Raji (cell line): ENCODE measurements around the gene GDA.

Source experiments
- POLR2A ChIP-seq: IDR thresholded peaks from 2 replicates; pipeline ENCODE4 v1.6.1; 2011; ENCODE audit warnings: low read depth, low read length, control low read depth; ENCODE audit not compliant: insufficient read depth

Gene GDA

DNA sequence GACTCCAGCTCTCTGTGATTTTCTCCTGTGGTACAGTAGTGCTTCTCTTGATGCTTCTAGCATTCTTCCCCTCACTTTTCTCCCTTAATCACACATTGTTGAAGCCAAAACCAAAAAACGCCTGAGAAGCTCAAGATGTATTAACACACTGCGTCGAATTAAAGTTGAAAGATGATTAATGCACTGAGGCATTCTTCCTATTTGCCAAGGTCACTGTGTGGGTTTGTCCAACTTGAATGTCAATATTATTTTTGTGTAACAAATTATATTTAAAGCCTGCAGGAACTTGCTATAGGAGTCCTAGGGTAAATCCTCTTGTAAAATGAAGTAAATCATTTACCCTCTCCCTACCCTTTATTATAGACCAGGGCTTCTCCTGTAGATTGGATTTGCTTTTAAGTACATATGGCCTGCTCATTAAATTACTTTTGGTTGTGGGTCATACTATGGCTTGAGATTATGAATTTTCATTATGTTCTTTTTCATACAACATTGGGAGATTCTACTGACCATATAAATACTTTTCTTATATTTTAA lies 68.1 kb downstream of the GDA start:
- no peak for TF ChIP-seq POLR2A

DNA sequence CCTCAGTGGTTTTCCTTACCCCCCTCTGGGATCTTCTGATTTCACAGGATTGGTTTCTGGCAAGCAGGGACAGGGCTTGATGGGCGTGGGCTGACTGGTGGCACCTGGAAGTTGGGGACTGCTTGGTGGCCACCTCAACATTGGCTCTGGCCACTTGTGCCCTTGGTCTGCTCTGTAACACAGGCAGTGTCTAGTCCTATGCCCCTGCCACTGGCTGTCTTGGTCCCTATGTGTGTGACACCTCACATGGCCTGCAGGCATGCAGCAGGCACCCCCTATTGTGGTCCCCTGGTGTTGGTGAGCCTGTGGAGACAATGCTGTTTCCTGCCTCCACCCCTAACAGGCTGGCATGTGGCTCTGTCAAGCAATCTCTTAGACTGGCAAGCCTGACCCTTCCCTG lies 71.3 kb downstream of the GDA start:
- TF ChIP-seq POLR2A = no peak

DNA sequence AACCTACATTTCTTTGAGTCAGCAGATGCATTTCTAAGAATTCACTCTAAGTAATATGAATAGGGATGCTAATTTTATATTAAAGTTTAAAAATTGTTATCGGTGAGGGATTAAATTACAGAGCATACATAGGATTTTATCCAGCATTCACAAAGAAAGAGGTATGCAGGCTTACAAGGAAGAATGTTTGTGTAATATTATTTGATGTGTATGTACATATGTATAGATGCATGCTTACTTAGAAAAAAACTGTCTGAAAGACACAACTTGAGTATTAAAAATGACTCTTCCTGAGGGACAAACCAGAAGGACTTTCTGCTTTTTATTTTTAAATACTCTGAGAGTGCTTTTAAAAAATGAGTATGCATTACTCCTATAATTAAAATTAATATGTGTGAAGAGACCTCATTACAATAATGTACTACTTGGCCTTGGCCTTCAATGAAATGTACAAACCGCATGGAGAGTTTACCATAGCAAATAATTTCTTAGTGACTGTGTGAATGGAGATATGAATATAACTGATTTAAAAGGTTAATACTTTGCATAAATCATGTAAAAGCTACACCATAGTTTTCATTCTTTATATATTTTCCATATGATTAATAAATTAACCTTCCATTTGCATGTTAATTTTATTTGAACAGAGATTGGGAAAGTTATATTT lies 77.0 kb downstream of the GDA start:
- TF ChIP-seq POLR2A = no peak

DNA sequence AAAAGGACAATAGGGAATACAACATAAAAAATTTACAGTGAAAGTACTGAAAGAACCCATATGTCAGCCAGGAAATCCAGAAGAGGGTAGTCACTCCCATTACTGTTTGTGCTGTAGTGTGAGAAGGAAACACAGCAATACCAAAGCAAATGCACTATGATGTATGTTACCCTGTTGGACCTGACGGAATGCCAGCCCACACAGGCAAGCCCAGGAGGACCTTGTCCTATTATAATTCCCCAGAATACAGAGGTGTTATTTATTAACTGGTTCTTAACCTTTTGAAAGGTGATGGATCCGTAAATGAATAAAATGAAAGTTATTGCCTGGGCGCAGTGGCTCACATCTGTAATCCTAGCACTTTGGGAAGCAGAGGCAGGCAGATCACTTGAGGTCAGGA lies 79.0 kb downstream of the GDA start:
- TF ChIP-seq POLR2A = no peak

DNA sequence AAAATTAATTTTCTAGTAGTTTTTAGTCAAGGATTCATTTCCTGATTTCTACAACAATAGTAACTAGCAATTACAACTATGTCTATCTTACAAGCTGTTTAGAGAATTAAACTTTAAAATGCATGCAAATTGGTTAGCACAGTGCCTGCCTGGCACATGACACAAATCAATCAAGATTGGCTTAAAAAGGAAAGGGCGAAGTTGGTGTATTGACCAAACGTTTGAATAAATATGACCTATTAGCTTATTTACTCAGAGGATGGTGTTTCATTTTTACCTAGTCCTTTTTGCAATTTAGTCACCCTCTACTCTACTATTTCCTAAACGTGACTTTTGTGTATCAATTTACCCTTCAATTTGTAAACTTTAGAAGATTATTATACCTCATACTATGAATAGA lies 83.5 kb downstream of the GDA start:
- no peak for TF ChIP-seq POLR2A

DNA sequence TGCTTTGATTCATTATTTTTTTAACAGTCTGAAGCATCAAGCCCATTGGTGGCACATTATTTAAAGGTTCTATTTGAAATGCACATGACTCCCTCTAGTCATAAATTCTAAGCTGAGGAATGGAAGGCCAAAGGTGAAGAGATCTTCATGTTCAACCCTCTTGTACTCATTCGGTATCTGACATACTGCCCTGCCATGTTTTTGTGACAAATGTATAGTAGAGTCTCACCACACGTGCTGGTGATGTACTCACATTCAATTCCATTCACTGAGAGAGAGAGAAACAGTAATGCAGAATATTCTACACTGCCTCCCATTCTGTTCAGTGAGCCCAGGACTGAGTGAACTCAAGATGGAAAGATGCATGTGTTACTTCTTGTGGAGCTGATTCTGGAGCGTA lies 98.3 kb downstream of the GDA start:
- TF ChIP-seq POLR2A = no peak

DNA sequence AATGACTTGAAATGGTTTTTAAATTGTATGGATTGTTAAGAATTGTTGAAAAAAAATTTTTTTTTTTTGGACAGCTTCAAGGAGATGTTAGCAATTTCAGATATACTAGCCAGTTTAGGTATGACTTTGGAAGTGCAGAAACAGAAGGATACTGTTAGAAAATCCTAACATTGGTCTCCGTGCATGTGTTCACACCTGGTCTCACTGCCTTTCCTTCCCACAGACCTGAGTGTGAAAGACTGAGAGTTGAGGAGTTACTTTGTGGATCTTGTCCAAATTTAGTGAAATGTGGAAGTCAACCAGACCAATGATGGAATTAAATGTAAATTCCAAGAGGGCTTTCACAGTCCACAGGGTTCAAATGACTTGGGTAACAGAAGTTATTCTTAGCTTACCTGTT lies 102.3 kb downstream of the GDA start:
- TF ChIP-seq POLR2A = no peak

DNA sequence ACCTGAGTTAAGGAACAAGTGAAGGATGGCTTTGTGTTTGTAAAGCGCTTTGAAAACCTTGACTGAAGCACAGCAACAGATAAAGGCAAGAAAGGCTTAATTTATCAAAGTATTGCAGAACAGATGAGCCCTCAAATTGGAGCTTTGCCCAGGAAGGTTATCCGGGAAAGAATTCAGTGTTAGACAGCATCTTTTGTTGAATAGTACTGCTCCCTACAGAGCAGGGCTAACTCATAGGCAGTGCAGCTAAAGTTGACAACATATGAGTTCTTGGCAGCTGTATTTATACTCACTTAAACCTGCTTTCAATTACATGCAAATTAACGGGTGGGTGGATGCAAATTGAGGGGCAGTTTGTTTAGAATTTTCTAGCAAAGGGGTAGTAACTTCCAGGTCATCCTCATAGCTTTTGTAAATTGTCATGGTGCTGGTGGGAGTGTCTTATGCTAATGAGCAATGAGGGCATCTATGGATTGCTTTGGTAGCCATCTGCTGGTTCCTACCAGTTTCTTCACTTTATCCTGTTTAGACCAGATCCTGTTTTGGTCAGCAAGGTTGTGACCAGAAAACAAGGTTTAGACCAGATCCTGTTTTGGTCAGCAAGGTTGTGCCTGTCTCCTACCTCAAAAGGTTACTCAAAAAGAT lies 105.8 kb downstream of the GDA start:
- TF ChIP-seq POLR2A = no peak

DNA sequence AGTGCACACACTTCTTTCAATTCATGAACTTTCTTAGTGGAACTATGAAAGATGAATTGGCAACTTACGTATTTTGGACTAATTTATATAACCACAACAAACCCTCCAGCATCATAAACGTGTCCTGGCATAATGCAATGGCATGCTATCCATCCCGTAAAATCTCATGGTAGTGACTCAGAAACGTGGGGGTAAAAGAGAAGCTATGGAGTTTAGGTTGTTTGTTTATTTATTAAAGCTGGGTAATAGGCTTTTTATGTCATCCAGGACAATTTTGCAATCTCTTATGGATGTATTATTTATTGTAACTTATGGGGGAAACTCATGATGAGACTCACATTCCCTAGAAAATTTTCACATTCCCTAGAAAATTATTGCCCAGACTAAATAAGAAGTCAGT lies 106.3 kb downstream of the GDA start:
- TF ChIP-seq POLR2A = no peak

DNA sequence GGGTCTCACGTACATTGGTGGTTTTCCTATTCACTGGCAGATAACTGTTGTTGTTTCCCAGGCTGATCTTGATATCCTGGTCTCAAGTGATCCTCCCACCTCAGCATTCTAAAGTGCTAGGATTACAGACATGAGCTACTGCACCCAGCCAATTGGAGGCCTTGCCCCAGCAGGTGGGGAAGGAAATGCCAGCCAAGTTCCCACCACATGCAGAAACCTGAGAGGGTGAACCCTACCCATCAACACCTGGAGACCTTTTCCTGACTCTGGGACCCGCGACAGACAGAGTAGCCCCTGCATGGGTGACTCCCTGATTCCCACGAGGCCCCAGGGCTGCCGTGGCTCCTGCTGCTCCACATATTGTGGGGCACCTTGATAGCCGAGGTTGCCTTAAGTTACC lies 107.7 kb downstream of the GDA start:
- no peak for TF ChIP-seq POLR2A

DNA sequence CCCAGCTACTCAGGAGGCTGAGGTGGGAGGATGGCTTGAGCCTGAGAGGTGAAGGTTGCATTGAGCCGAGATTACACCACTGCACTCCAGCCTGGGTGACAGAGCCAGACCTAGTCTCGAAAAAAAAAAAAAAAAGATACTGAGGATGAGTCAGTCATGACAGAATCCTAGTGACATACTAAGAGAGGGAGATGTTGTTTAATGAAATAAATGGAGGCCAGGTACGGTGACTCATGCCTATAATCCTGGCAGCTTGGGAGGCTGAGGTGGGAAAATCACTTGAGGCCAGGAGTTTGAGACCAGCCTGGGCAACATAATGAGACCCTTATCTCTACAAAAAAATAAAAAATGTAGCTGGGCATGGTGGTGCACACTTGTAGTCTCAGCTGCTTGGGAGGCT lies 108.6 kb downstream of the GDA start:
- TF ChIP-seq POLR2A = no peak

DNA sequence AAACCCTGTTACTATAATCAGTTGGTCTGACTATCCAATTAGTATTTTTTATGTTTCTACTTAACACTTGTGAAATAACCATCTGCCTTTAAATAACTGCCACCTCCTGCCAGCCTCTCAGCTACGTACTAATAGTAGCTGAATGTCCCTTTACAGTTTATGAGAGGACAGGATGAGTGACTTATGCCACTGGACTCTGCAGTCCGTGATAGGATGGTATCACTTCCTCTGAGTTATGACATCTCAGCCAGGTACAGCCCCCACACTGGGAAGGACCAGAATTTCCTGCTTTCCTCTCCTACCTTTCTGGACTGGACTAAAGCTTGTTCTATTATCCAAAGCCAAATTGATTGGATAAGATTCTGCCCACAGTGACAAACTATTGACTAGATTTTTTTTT lies 112.8 kb downstream of the GDA start:
- no peak for TF ChIP-seq POLR2A

DNA sequence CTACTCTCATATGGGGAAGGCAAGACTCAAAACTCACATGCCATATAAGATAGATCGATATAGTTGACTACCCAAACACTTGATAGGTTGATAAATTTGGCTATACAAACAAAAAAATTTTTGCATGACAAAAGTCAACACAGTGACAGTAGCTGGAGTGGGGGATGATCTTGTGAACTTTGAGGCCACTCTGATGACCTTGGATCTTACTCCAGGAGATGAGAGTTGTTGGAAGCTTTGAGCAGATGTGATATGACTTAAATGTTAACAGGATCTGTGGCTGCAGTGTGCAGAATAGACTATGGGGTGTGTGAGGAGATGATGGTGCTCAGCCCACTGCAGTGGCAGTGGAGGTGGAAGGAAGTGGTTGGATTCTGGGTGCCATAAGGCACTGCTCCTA lies 114.3 kb downstream of the GDA start:
- TF ChIP-seq POLR2A = no peak

DNA sequence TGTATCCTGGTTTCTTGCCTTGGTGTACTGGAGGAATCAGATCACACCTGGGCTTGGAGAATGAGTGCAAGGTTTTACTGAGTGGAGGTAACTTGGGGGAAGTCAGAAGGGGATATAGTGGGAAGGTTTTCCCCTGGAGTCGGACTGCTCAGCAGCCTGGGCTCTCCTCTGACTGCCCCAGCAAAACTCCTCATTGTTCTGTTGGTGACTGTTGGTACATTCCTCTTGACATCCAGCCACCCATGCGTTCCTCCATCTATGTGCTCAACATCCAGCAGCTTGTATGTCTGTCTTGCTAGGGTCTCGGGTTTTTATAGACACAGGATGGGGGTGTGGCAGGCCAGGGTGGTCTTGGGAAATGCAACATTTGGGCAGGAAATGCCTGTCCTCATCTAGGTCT lies 119.7 kb downstream of the GDA start:
- TF ChIP-seq POLR2A = no peak

DNA sequence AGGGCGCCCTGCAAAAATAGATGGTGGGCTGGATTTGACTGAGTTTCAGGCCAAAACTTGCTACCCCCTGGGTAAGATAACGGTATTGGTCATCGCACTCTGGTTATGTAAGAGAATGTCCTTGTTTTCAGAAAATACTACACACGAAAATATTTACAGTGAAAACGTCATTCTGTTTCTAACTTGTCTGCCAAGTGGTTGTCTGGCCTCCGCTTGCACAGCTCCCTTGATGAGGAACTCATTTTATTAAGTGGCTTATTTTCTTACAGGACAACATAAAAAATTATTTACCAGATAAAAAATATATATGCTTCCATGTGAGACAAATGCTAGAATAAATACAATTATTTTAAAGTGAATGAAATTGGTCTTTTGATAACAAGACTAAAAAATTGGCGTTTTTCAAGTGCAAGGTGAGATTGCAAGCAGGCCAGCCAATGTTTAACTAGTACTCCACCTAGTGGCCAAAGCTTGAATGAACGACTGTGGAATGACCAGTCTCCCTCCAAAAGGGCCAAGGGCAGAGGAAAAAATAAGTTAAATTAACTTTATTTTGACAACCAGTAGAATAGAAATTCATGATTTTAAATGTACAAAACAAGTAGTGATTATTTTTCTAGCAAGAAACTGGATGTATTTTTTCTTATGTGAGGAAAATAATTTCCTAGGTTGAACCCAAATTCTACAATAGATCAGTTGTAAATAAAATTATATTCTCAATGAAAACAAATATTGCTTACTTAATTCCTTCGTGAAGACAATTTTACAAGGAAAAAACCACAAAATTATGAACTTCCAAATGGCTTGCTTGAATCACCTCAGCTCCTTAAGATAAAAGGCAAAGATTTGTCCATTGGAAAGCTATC lies 122.6 kb downstream of the GDA start:
- no peak for TF ChIP-seq POLR2A

DNA sequence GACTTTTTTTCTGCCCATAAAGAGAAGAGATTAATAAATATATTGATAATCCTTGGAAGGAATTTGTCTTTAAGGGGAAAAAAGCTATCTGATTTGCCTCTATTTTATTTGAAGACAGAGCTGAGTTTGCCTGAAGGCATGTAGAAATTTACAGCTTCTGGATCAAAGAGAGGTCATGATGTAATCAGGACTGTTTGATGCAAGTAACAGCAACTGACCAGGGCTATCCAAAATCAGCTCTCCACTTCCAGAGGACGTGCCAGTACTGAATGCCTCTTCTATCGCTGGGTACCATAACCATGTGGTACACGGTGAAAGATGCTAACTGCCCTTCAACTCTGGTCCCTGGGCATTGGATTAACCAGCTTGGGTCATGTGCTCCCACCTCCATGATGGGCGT lies 125.2 kb downstream of the GDA start:
- no peak for TF ChIP-seq POLR2A

DNA sequence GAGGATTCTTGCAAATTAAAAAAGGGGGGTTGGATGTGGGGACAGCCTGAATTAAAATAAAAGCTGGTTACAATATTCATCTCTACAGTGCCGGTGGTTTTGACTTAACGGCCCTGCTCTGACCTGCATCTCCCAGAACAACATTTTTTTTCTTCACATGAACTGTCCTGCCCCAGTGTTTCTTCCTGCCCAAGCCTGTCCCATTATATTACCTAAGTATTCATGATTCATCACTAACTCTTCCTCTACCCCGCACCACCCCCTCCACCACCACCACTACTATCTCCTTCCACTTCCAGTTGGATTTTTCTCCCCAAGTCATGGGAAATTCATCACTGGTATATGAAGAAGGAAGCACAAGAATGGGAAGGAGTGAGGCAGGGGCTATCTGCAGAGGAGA lies 125.7 kb downstream of the GDA start:
- TF ChIP-seq POLR2A = no peak

DNA sequence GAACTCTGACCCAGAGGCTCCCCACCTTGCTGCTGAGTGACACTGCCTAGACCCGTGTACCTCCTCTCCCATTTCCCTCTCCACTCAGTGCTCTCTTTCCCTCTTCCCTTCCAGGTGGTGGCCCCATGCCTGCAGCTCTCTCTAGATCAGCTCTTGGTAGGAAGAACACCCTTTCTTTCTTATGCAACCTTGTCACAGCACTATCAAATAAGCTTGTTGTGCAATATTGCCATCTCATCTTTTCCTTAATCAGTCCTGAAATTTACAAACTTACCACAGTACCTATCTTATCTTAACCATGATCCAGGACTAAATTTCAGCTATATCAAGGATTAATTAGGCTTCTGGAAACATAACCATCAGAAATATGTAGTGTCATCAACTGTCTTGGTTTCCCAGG lies 127.2 kb downstream of the GDA start:
- no peak for TF ChIP-seq POLR2A
